Tibial nerve (tissue), 4 donors: ENCODE measurements around the gene LEP. TPM values are rescaled to one million over a fixed set of nuclear protein-coding genes. Genes with fewer than 3 reads are reported as not detected.
A peak's percentile ranks its signal among the peaks of the same experiment; 100 is the strongest.

ENCODE experiments used
- DNase-seq, 2 donors: peaks; one replicate each; pipeline ENCODE4 v3.0.0-alpha.2; 2019; ENCODE audit warnings: low spot score in 2 of 2
- H3K27ac ChIP-seq, 4 donors: fragments of 200-600 bp; sonication (generic) in 3 of 4; one replicate each; pipeline ENCODE4 v1.5.1; 2017 to 2019; ENCODE audit warnings: mild to moderate bottlenecking in 1 of 4
- H3K27me3 ChIP-seq, 2 donors: fragments of 200-600 bp; sonication (generic) in 1 of 2; one replicate each; pipeline versions ENCODE4 v1.5.1 to v1.6.0; 2017 to 2019
- H3K36me3 ChIP-seq, 3 donors: fragments of 200-600 bp; sonication (generic); one replicate each; pipeline ENCODE4 v1.5.1; 2018 to 2019
- H3K4me1 ChIP-seq, 4 donors: fragments of 200-600 bp; sonication (generic) in 3 of 4; one replicate each; pipeline ENCODE4 v1.5.1; 2017 to 2019
- H3K4me3 ChIP-seq, 4 donors: fragments of 200-600 bp; sonication (generic) in 3 of 4; one replicate each; pipeline ENCODE4 v1.5.1; 2017 to 2019; ENCODE audit warnings: mild to moderate bottlenecking in 1 of 4, moderate library complexity in 1 of 4
- H3K9me3 ChIP-seq, 4 donors: fragments of 200-600 bp; sonication (generic) in 3 of 4; one replicate each; pipeline ENCODE4 v1.5.1; 2017 to 2019
- CTCF ChIP-seq, 5 experiments: fragments of 200-600 bp in 3 of 5; fragments of 450-650 bp in 2 of 5; sonication (generic) in 3 of 5; IDR thresholded peaks; one replicate each; pipeline ENCODE4 v1.5.1; 2016 to 2019; ENCODE audit warnings: antibody characterized with exemption in 5 of 5, mild to moderate bottlenecking in 3 of 5, moderate library complexity in 2 of 5
- EP300 ChIP-seq, 2 donors: sonication (generic); formaldehyde crosslinking; IDR thresholded peaks; one replicate each; pipeline ENCODE4 v1.6.1; 2017; ENCODE audit warnings: antibody characterized with exemption in 2 of 2, mild to moderate bottlenecking in 1 of 2
- POLR2A ChIP-seq, 2 donors: fragments of 450-650 bp; IDR thresholded peaks; one replicate each; pipeline ENCODE4 v1.6.1; 2017; ENCODE audit warnings: antibody characterized with exemption in 2 of 2, mild to moderate bottlenecking in 2 of 2, moderate library complexity in 2 of 2
- WGBS, 2 donors: methylation state at CpG; one replicate each; pipeline ENCODE4 v1.1.5; 2018; 5-methylcytosine and 5-hydroxymethylcytosine counted together
- total RNA-seq, 4 donors: library from RNA; depleted of rRNA; stranded (reverse); fragments of >200 nt; gene quantifications; one replicate each; pipeline ENCODE4 v1.1.0, GENCODE V29; 2016

The LEP gene
- total RNA-seq, 4 donors from 2014 or later: 15.9 to 70.7 (median 40.5) TPM

- WGBS, 2 donors: 40 to 81% methylated on average over 4 of the region's 4 CpGs
- Histone ChIP-seq H3K4me3 (no peak overlapping the region), H3K27ac (no peak overlapping the region), H3K4me1 (peaks cover 0 to 5% (median 0%) of the 10 kb centered on the region in 4 donors), H3K9me3 (no peaks in the 10 kb centered on the region), H3K27me3 (peaks cover 0 to 38% of the 10 kb centered on the region in 2 donors), H3K36me3 (no peaks in the 10 kb centered on the region)
- TF ChIP-seq EP300 (IDR thresholded peaks at IDR 0.05) (no peak), CTCF (IDR thresholded peaks at IDR 0.05) (no peak), POLR2A (IDR thresholded peaks at IDR 0.05) (no peak)
- DNase-seq: no peak
Observed at GRCh38 chr7:128207609-128208008, 33.5 kb upstream of the LEP start.

GRCh38 chr7:128209229-128210035, 31.6 kb upstream of the LEP start:
- no peak overlapping the region for H3K27ac ChIP-seq
- 39 to 41% methylated on average over 26 to 28 of the region's 28 CpGs for WGBS, 2 donors

GRCh38 chr7:128210036-128210347, 31.1 kb upstream of the LEP start:
- 44 to 69% methylated on average over 2 to 3 of the region's 3 CpGs for WGBS, 2 donors
- Histone ChIP-seq H3K36me3 (no peaks in the 10 kb centered on the region), H3K4me3 (no peak overlapping the region), H3K27me3 (peaks cover 0 to 15% of the 10 kb centered on the region in 2 donors), H3K9me3 (no peaks in the 10 kb centered on the region), H3K27ac (no peak overlapping the region), H3K4me1 (peaks cover 0 to 5% (median 0%) of the 10 kb centered on the region in 4 donors)
- DNase-seq: no peak
- TF ChIP-seq POLR2A (IDR thresholded peaks at IDR 0.05) (no peak), EP300 (IDR thresholded peaks at IDR 0.05) (no peak), CTCF (IDR thresholded peaks at IDR 0.05) (no peak)

More at GRCh38 chr7:128209229-128210035, 31.6 kb upstream of the LEP start:
- Histone ChIP-seq H3K9me3 (no peaks in the 10 kb centered on the region), H3K4me1 (peaks cover 0 to 5% (median 0%) of the 10 kb centered on the region in 4 donors), H3K4me3 (no peak overlapping the region), H3K27me3 (peaks cover 0 to 20% of the 10 kb centered on the region in 2 donors), H3K36me3 (no peaks in the 10 kb centered on the region)
- TF ChIP-seq CTCF (IDR thresholded peaks at IDR 0.05): peak; percentile 96 to 99 (median 98)
- TF ChIP-seq EP300 (IDR thresholded peaks at IDR 0.05): no peak
- no peak for TF ChIP-seq POLR2A (IDR thresholded peaks at IDR 0.05)
- DNase-seq: peak; percentile 29 to 60

- TF ChIP-seq EP300 (IDR thresholded peaks at IDR 0.05) (no peak), POLR2A (IDR thresholded peaks at IDR 0.05) (no peak), CTCF (IDR thresholded peaks at IDR 0.05) (no peak)
- peaks cover 0 to 14% (median 0%) of the 10 kb centered on the region in 4 donors for H3K4me1 ChIP-seq
- H3K9me3 ChIP-seq: no peaks in the 10 kb centered on the region
- no peaks in the 10 kb centered on the region for H3K36me3 ChIP-seq
- DNase-seq: no peak
- peaks cover 0 to 12% of the 10 kb centered on the region in 2 donors for H3K27me3 ChIP-seq
- H3K27ac ChIP-seq: no peak overlapping the region
- 70 to 75% methylated on average over 15 to 19 of the region's 19 CpGs for WGBS, 2 donors
- H3K4me3 ChIP-seq: no peak overlapping the region
Observed at GRCh38 chr7:128210590-128211570, 30.2 kb upstream of the LEP start.
